Fibroblast of mammary gland (primary cell): ENCODE data around the gene GCNT4.

Experiments
- DNase-seq: peaks from one replicate; pipeline ENCODE4 v3.0.0-alpha.2; 2010; ENCODE audit warnings: low read depth
- H3K4me3 ChIP-seq: 2 replicates; pipeline ENCODE4 v1.5.1; 2011; ENCODE audit warnings: low read depth, mild to moderate bottlenecking, low read length, moderate library complexity; ENCODE audit not compliant: control insufficient read depth
- CTCF ChIP-seq: conservative IDR thresholded peaks from 2 replicates; pipeline ENCODE4 v1.5.1; 2011; ENCODE audit warnings: low read depth, low read length, inconsistent platforms; ENCODE audit not compliant: control insufficient read depth, insufficient read depth

GCNT4 gene

DNA sequence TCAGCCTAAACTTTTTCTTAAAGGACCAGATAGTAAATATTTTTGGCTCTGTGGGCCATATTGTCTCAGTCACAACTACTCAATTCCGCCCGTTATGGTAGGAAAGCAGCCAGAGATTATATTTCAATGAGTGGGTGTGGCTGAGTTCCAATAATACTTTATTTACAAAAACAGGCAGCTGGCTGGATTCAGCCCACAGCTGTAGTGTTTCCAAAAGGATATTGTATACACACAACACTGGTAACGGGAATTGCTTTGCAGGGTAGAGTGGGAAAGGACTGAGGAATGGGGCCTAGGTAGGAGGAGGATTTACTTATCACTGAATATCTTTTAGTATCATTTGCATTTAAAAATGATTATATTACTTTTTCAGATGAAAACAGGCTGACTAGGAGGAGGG, 21.0 kb downstream of the GCNT4 start:
- TF ChIP-seq CTCF = no peak
- no peak for DNase-seq
- no peak overlapping the region for H3K4me3 ChIP-seq

- H3K4me3 ChIP-seq = no peak overlapping the region
- no peak for DNase-seq
- TF ChIP-seq CTCF = no peak
Measured at GRCh38 chr5:75028090-75028489, 24.3 kb downstream of the GCNT4 start.

GRCh38 chr5:75023368-75024159, 28.8 kb downstream of the GCNT4 start:
- peak; percentile 25 for DNase-seq
- no peak for TF ChIP-seq CTCF
- H3K4me3 ChIP-seq = no peak overlapping the region

DNA sequence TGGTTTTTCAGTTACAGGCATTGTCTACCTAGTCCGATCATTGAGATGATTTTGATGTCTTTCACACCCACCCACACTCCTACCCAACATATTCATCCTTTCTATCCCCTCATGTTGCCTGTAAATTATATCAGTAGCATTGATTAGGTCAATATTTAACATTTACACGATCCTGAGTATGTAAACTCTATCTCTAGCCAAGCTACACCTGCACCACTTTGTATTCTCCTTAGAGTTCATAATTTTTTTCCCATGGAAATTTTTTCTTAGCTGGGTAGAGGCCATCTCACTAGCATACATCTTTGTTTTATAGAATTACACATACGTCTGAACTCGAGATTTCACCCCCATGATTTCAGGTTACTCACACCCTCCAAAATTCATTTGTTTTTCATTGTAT, 30.6 kb downstream of the GCNT4 start:
- TF ChIP-seq CTCF = no peak
- no peak overlapping the region for H3K4me3 ChIP-seq
- DNase-seq = no peak

DNA sequence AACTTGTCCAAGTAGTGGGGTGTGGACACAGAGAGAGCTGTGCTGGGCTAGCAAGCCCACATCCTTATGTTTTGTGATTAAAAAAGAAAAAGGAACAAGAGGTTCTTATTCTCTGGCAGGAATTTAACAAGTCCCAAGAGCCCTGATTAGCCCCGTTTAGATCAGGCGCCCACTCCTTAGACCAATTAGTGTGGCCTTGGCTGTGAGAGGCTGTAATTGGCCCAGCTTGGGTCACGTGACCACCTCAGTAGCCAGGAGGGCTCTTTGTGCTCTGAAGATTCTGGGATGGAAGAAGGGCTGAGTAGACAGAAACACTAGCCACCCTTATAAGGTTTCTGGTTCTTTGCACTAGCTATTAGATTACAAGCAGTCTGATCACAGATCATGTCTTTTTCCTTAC, 31.1 kb downstream of the GCNT4 start:
- no peak for DNase-seq
- TF ChIP-seq CTCF = no peak
- H3K4me3 ChIP-seq = no peak overlapping the region

GRCh38 chr5:75020016-75020656, 32.2 kb downstream of the GCNT4 start:
- DNase-seq = no peak
- no peak for TF ChIP-seq CTCF
- no peak overlapping the region for H3K4me3 ChIP-seq
